OCI-LY1 (cell line): ENCODE results near the gene UBE2R2.

Experiments used
- EZH2 ChIP-seq: fragments of 200-600 bp; sonication (generic), shearing (Covaris generic); IDR thresholded peaks from 2 replicates; pipeline ENCODE4 v1.8.0; 2017; ENCODE audit warnings: borderline replicate concordance, mixed run types, mild to moderate bottlenecking, antibody characterized with exemption, low read length, moderate library complexity, mixed read lengths
- TF ChIP-seq, protein P1 (sequence below): fragments of 200-600 bp; sonication (generic), shearing (Covaris generic); IDR thresholded peaks from 2 replicates; pipeline ENCODE4 v1.5.1; 2017; ENCODE audit warnings: mild to moderate bottlenecking, antibody characterized with exemption, low read length, moderate library complexity, mixed read lengths

DNA sequence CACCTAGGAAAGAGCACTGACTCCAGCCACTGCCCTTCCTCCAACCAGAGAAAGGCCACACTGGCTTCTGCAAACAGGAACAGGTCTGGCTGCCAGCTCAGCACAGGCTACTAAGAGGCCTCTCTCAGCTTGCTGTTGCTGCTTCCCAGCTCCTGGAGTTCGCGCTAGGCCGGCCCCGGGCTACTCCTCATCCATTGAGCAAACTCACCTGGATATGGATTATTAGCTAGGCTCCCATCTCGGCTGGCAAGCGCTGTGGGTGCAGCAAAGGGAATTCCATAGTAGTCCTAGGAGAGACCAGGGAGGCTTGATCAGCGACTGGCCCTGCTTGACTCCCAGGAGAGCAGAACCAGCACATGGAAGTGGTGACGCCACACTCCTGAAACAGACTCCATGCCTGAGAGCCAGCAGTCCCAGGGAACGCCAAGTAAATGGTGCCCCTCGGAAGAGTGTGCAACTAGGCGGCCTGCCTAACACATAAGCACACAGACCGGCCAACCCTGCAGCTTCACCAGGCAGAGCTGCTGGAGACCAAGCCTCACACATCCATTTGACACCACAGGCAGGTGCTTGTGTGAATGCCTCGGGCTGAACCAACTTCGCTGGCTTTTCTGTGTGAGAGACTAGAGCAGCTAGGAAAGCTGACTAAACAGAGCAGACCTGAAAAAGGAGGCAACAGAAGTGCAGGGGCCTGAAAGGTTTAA, 107.2 kb downstream of the UBE2R2 start:
- TF ChIP-seq, protein P1, sequence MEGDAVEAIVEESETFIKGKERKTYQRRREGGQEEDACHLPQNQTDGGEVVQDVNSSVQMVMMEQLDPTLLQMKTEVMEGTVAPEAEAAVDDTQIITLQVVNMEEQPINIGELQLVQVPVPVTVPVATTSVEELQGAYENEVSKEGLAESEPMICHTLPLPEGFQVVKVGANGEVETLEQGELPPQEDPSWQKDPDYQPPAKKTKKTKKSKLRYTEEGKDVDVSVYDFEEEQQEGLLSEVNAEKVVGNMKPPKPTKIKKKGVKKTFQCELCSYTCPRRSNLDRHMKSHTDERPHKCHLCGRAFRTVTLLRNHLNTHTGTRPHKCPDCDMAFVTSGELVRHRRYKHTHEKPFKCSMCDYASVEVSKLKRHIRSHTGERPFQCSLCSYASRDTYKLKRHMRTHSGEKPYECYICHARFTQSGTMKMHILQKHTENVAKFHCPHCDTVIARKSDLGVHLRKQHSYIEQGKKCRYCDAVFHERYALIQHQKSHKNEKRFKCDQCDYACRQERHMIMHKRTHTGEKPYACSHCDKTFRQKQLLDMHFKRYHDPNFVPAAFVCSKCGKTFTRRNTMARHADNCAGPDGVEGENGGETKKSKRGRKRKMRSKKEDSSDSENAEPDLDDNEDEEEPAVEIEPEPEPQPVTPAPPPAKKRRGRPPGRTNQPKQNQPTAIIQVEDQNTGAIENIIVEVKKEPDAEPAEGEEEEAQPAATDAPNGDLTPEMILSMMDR = no peak
- TF ChIP-seq EZH2 = no peak
